ENCODE measurements around the gene PRKAR2A.
"Not testable (repeated sequence)": the region's sequence is repeated elsewhere in the genome, so short reads cannot be mapped to it uniquely, and the experiment has no call there.

DNA sequence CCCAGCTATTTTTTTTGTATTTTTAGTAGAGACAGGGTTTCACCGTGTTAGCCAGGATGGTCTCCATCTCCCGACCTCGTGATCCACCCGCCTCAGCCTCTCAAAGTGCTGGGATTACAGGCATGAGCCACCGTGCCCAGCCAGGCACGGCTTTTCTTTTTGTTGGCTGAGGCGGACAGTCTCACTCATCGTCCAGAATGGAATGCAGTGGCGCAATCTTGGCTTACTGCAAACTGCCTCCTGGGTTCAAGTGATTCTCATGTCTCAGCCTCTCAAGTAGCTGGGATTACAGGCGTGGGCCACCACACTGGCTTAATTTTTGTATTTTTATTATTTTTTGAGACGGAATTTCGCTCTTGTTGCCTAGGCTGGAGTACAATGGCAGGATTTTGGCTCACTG lies 46.8 kb downstream of the PRKAR2A start:
- TF ChIP-seq, protein P1, sequence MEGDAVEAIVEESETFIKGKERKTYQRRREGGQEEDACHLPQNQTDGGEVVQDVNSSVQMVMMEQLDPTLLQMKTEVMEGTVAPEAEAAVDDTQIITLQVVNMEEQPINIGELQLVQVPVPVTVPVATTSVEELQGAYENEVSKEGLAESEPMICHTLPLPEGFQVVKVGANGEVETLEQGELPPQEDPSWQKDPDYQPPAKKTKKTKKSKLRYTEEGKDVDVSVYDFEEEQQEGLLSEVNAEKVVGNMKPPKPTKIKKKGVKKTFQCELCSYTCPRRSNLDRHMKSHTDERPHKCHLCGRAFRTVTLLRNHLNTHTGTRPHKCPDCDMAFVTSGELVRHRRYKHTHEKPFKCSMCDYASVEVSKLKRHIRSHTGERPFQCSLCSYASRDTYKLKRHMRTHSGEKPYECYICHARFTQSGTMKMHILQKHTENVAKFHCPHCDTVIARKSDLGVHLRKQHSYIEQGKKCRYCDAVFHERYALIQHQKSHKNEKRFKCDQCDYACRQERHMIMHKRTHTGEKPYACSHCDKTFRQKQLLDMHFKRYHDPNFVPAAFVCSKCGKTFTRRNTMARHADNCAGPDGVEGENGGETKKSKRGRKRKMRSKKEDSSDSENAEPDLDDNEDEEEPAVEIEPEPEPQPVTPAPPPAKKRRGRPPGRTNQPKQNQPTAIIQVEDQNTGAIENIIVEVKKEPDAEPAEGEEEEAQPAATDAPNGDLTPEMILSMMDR (IDR thresholded peaks at IDR 0.05): not testable (repeated sequence)
- not testable (repeated sequence) for TF ChIP-seq POLR2A (IDR thresholded peaks at IDR 0.05)
